GM19193 (cell line): ENCODE results near the gene C2CD2L.

Experiments
- POLR2A ChIP-seq: IDR thresholded peaks from 4 replicates; pipeline ENCODE4 v1.6.1; 2011; ENCODE audit not compliant: insufficient read depth, insufficient read length; ENCODE audit errors: extremely low read depth

C2CD2L gene

GRCh38 chr11:119153049-119153818 is 46.1 kb downstream of the C2CD2L start:
- no peak for TF ChIP-seq POLR2A

GRCh38 chr11:119154178-119154577 is 47.0 kb downstream of the C2CD2L start:
- no peak for TF ChIP-seq POLR2A

GRCh38 chr11:119155733-119156492 is 48.8 kb downstream of the C2CD2L start:
- TF ChIP-seq POLR2A, result no peak

GRCh38 chr11:119156496-119156895 is 49.4 kb downstream of the C2CD2L start:
- TF ChIP-seq POLR2A, result no peak

- no peak for TF ChIP-seq POLR2A
Observed at GRCh38 chr11:119157063-119157462, 49.9 kb downstream of the C2CD2L start.

- no peak for TF ChIP-seq POLR2A
Observed at GRCh38 chr11:119158467-119158866, 51.3 kb downstream of the C2CD2L start.

- TF ChIP-seq POLR2A, result no peak
Observed at GRCh38 chr11:119160151-119160550, 53.0 kb downstream of the C2CD2L start.

- TF ChIP-seq POLR2A, result no peak
Observed at GRCh38 chr11:119161871-119162270, 54.7 kb downstream of the C2CD2L start.

- no peak for TF ChIP-seq POLR2A
Observed at GRCh38 chr11:119166368-119167076, 59.4 kb downstream of the C2CD2L start.

- TF ChIP-seq POLR2A, result no peak
Observed at GRCh38 chr11:119167933-119168332, 60.8 kb downstream of the C2CD2L start.
